Measurements from ENCODE around the gene BCLAF3. TPM values are rescaled to one million over a fixed set of nuclear protein-coding genes. Genes with fewer than 3 reads are reported as not detected.

The BCLAF3 gene
- total RNA-seq, 1 experiment from 2014 or later = 8.1 TPM

DNA sequence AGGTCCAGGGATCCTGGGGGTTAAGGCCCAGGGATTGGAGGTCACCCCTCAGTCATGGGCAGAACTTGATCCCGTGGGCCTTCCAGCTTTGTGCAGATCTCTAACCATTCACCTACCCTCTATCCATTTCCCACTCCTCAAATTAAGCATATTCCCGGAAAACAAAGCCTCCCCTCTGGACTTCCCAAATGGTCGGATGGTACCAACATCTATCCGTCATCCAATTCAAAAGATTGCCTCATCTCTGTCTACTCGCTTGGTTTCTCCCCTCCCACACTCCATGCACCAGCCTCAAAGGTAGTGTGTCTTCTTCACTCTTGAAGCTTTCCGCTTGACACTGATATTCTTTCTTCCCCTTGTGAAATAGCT lies 473 bp upstream of the BCLAF3 start:
- no peaks in the 10 kb centered on the region for H3K9me3 Mint-ChIP-seq
- no peaks in the 10 kb centered on the region for H3K27me3 Mint-ChIP-seq (ENCODE audit: low read depth)
- no peak overlapping the region for H3K27ac Mint-ChIP-seq
- ATAC-seq (no peak), DNase-seq (ENCODE audit: low spot score) (no peak)
- ChIA-PET CTCF (interaction anchor here (0.6 to 1.5 kb wide), 2 partner anchors 9 to 87 kb away, joined by 3 to 7 read pairs; no protein-coding TSS in a partner anchor), POLR2A (no interaction called here)
- peaks cover 11% of the 10 kb centered on the region for H3K4me1 Mint-ChIP-seq
- TF ChIP-seq, protein P1, sequence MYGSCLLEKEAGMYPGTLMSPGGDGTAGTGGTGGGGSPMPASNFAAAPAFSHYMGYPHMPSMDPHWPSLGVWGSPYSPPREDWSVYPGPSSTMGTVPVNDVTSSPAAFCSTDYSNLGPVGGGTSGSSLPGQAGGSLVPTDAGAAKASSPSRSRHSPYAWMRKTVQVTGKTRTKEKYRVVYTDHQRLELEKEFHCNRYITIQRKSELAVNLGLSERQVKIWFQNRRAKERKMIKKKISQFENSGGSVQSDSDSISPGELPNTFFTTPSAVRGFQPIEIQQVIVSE (CRISPR knock-in tag; IDR thresholded peaks at IDR 0.05; ENCODE audit: borderline replicate concordance) = no peak
- no peak for TF ChIP-seq HMGXB4 (CRISPR knock-in tag; IDR thresholded peaks at IDR 0.05)
- TF ChIP-seq, protein P2, sequence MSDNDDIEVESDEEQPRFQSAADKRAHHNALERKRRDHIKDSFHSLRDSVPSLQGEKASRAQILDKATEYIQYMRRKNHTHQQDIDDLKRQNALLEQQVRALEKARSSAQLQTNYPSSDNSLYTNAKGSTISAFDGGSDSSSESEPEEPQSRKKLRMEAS (CRISPR knock-in tag; IDR thresholded peaks at IDR 0.05) = no peak
- TF ChIP-seq, protein P3, sequence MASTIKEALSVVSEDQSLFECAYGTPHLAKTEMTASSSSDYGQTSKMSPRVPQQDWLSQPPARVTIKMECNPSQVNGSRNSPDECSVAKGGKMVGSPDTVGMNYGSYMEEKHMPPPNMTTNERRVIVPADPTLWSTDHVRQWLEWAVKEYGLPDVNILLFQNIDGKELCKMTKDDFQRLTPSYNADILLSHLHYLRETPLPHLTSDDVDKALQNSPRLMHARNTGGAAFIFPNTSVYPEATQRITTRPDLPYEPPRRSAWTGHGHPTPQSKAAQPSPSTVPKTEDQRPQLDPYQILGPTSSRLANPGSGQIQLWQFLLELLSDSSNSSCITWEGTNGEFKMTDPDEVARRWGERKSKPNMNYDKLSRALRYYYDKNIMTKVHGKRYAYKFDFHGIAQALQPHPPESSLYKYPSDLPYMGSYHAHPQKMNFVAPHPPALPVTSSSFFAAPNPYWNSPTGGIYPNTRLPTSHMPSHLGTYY (CRISPR knock-in tag; IDR thresholded peaks at IDR 0.05) = no peak
- TF ChIP-seq, protein P4, sequence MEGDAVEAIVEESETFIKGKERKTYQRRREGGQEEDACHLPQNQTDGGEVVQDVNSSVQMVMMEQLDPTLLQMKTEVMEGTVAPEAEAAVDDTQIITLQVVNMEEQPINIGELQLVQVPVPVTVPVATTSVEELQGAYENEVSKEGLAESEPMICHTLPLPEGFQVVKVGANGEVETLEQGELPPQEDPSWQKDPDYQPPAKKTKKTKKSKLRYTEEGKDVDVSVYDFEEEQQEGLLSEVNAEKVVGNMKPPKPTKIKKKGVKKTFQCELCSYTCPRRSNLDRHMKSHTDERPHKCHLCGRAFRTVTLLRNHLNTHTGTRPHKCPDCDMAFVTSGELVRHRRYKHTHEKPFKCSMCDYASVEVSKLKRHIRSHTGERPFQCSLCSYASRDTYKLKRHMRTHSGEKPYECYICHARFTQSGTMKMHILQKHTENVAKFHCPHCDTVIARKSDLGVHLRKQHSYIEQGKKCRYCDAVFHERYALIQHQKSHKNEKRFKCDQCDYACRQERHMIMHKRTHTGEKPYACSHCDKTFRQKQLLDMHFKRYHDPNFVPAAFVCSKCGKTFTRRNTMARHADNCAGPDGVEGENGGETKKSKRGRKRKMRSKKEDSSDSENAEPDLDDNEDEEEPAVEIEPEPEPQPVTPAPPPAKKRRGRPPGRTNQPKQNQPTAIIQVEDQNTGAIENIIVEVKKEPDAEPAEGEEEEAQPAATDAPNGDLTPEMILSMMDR (IDR thresholded peaks at IDR 0.05) = 0 out of 2 replicates have a peak, but pooled peaks have one; percentile 14
- no peaks in the 10 kb centered on the region for H3K36me3 Mint-ChIP-seq
- H3K4me3 Mint-ChIP-seq = peak overlapping the region; percentile 54

DNA sequence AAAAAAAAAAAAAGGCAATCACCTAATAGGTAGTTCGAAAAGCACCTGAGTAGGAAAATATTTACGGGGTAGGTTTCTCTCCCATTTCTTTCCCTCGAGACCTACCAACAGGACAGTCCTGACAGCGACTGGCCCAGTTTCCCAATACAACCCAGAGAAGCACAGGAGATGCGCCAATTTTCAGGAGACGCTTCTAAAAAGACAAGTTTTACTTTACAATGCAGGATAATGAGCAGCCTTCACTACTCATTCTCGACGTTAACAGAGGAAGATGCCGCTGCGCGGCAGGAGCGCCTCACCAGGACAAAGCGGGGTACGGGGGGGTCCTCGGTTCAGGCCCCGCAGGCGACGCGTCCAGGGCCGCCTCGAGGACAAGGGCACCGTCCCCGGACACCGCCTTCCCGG lies 708 bp downstream of the BCLAF3 start:
- Mint-ChIP-seq H3K4me1 (peaks cover 11% of the 10 kb centered on the region), H3K9me3 (no peaks in the 10 kb centered on the region), H3K27me3 (ENCODE audit: low read depth) (no peaks in the 10 kb centered on the region), H3K4me3 (peak overlapping the region; percentile 94), H3K27ac (peak overlapping the region; percentile 90), H3K36me3 (no peaks in the 10 kb centered on the region)
- CTCF ChIA-PET = no interaction called here
- POLR2A ChIA-PET = no interaction called here
- TF ChIP-seq, protein P1 (CRISPR knock-in tag; IDR thresholded peaks at IDR 0.05; ENCODE audit: borderline replicate concordance) = no peak
- TF ChIP-seq ZMAT4 (CRISPR knock-in tag; IDR thresholded peaks at IDR 0.05) (no peak), JUN (CRISPR knock-in tag; IDR thresholded peaks at IDR 0.05) (no peak), JAZF1 (CRISPR knock-in tag; IDR thresholded peaks at IDR 0.05) (no peak), ZNF317 (CRISPR knock-in tag; IDR thresholded peaks at IDR 0.05; ENCODE audit: borderline replicate concordance, low read depth) (no peak)
- TF ChIP-seq, protein P5, sequence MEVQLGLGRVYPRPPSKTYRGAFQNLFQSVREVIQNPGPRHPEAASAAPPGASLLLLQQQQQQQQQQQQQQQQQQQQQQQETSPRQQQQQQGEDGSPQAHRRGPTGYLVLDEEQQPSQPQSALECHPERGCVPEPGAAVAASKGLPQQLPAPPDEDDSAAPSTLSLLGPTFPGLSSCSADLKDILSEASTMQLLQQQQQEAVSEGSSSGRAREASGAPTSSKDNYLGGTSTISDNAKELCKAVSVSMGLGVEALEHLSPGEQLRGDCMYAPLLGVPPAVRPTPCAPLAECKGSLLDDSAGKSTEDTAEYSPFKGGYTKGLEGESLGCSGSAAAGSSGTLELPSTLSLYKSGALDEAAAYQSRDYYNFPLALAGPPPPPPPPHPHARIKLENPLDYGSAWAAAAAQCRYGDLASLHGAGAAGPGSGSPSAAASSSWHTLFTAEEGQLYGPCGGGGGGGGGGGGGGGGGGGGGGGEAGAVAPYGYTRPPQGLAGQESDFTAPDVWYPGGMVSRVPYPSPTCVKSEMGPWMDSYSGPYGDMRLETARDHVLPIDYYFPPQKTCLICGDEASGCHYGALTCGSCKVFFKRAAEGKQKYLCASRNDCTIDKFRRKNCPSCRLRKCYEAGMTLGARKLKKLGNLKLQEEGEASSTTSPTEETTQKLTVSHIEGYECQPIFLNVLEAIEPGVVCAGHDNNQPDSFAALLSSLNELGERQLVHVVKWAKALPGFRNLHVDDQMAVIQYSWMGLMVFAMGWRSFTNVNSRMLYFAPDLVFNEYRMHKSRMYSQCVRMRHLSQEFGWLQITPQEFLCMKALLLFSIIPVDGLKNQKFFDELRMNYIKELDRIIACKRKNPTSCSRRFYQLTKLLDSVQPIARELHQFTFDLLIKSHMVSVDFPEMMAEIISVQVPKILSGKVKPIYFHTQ (CRISPR knock-in tag; IDR thresholded peaks at IDR 0.05) = no peak
- TF ChIP-seq, protein P6, sequence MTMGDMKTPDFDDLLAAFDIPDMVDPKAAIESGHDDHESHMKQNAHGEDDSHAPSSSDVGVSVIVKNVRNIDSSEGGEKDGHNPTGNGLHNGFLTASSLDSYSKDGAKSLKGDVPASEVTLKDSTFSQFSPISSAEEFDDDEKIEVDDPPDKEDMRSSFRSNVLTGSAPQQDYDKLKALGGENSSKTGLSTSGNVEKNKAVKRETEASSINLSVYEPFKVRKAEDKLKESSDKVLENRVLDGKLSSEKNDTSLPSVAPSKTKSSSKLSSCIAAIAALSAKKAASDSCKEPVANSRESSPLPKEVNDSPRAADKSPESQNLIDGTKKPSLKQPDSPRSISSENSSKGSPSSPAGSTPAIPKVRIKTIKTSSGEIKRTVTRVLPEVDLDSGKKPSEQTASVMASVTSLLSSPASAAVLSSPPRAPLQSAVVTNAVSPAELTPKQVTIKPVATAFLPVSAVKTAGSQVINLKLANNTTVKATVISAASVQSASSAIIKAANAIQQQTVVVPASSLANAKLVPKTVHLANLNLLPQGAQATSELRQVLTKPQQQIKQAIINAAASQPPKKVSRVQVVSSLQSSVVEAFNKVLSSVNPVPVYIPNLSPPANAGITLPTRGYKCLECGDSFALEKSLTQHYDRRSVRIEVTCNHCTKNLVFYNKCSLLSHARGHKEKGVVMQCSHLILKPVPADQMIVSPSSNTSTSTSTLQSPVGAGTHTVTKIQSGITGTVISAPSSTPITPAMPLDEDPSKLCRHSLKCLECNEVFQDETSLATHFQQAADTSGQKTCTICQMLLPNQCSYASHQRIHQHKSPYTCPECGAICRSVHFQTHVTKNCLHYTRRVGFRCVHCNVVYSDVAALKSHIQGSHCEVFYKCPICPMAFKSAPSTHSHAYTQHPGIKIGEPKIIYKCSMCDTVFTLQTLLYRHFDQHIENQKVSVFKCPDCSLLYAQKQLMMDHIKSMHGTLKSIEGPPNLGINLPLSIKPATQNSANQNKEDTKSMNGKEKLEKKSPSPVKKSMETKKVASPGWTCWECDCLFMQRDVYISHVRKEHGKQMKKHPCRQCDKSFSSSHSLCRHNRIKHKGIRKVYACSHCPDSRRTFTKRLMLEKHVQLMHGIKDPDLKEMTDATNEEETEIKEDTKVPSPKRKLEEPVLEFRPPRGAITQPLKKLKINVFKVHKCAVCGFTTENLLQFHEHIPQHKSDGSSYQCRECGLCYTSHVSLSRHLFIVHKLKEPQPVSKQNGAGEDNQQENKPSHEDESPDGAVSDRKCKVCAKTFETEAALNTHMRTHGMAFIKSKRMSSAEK (CRISPR knock-in tag; IDR thresholded peaks at IDR 0.05; ENCODE audit: borderline replicate concordance) = no peak
- ATAC-seq (no peak), DNase-seq (ENCODE audit: low spot score) (no peak)

Data from WTC11 (cell line).